GM19452 (cell line): ENCODE results near the gene KIAA1614.

ENCODE experiments used
- ATAC-seq: cut with Tn5 transposase; IDR thresholded peaks from one replicate; pipeline ENCODE4 v1.9.1; 2021; ENCODE audit not compliant: unreplicated experiment

The KIAA1614 gene

DNA sequence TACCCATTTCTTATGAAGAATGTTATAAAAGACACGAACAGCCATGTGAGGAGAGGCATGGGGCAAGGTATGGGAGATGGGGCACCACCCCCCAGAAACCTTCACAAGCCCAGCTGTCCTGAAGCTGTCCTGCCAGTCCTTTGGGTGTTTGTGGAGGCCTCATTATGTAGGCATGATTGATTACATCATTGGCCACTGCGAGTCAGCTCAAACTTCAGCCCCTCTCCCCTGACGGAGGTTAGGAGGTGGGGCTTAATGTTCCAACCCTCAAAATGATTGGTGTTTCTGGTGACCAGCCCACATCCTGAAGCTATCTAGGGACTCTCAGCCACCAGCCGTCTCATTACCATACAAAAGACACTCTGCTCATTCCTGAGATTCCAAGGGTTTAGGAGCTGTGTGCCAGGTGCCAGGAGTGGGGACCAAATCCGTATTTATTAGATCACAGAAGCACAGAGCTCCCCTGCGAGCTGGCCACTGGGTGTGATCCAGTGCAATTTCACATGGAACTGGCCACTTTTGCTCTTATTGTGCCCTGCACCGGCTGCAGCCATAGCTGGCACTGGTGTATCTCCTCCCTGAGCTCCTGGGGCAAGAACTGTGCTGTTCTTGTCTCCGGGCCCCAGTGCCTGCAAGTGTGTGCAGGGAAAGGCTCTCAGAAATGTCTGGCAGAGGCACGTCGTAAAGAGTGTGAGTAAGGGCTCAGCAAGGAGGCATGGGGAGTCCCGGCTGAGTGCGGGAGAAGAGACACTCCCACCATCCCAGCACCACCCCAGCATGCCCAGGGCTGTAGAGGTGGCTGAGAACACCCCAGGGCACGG, 10.5 kb downstream of the KIAA1614 start:
- no peak for ATAC-seq

- ATAC-seq: no peak
Measured at GRCh38 chr1:180923887-180924286, 11.2 kb downstream of the KIAA1614 start.

- ATAC-seq: no peak
Measured at GRCh38 chr1:180924939-180925338, 12.2 kb downstream of the KIAA1614 start.

- ATAC-seq: no peak
Measured at GRCh38 chr1:180925471-180926051, 12.9 kb downstream of the KIAA1614 start.

DNA sequence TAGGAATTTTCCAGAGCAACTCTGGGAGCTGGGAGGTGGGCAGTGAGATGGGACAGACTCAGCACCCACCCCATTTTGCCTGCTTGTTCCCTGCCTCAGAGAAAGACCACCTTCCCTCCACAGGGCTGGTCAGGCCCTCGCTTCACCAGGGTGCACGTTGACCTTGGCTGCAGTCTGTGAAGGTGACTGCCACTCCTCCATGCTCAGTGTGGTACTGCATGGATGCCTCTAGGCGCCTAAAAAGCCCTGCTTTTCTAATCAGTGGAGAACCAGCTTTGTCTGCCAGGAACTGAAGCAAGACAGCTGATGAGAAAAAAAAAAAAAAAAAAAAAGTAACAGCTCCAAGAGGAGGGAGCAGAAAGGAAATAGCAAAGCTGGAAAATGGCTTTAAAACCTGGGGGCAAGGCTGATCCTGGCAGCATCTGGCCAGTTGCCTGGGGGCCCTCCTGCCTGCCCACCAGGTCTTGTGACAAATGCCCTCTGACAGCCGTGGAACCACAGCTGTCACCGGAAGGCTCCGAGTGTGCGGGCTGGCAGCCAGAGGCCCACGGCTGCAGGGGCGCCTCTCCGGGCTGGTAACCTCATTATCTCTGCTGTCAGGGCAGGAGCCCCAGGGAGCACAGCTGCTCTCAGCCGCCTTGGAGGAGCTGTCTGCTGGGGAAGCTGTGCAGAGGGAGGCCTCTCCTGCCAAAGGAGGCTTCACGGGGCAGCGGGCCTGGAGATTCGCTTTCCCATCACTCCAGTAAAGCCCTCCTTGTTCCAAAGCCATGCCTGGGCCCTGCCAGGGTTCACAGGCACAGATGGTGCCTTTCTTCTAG, 13.7 kb downstream of the KIAA1614 start:
- ATAC-seq: no peak

GRCh38 chr1:180927348-180927747, 14.7 kb downstream of the KIAA1614 start:
- no peak for ATAC-seq

DNA sequence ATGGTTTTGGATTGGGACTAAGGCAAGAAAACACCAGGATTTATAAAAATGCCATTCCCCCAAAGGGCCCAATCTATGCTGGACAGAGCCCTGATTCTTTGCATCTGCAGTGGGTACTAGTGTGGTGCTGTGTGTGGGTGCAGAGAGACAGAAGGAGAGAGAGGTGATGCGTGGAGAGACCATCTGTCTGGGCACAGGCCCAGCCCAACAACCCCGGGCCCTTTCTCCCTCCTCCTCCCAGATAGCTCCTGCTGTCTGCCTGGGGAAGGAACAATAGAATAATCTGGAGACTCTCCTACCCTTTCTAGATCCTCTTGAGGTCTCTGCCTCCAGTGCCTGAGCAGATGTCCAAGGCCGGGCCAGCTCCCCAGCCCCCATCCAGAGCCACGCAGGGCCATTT, 15.1 kb downstream of the KIAA1614 start:
- ATAC-seq: no peak

DNA sequence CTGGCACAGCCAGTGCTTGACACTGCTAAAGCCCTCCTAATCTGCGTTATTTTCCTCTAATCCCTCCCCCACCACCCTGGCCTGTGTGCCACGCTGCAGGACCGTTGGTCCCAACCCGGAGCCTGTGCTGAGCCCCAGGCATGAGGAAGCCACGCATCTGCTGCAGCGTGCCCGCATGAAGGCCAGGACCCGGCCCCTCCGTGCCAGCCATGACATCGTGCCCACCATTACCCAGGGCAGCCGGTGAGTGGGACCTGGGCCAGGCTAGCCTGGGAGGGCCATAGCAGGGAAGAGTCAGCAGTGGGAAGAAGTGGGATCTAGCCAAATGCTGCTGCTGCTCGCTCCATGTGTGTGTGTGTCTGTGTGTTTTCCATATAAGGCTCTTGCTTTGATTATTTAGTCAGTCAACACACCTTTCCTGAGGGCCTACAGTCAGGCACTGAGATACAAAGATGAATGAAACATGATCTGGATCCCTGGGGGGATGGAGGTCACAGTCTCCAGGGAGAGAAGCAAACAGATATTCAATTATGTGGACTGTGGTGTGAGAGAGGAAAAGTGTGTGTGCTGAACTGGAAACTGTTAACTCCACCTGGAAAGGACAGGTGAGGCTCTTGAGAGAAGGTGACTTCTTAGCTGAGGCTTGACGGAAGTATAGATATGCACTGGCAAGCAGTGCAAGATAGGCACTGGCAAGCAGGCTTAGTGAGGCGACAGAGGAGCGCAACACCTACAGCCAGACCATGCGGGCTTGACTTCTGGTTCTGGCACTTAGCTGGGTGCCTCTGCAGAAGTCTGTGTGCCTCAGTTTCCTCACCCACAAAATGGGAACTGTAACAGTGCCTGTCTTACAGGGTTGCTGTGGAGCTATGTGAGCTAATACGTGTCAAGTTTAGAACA, 15.9 kb downstream of the KIAA1614 start:
- ATAC-seq: no peak

DNA sequence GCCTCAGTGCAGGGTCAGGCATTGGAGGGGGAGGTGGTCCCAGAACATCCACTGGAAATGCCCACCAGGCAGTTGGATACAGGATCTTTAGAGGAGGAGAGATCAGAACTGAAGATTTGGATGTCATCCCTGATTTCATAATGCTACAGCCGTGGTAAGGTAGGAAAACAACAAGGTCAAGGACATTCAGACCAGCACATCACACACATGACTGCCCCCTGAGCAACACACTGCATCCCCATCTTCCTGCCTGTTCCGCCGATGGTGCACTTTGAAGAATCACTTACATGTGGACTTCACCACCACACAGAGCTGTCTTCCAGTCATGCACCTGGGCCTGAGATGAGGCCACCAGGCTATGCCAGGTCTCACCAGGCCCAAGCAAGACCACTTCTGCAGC, 16.7 kb downstream of the KIAA1614 start:
- no peak for ATAC-seq

- no peak for ATAC-seq
Measured at GRCh38 chr1:180930687-180931086, 18.0 kb downstream of the KIAA1614 start.

- ATAC-seq: no peak
Measured at GRCh38 chr1:180931529-180931928, 18.8 kb downstream of the KIAA1614 start.

GRCh38 chr1:180932378-180932777, 19.7 kb downstream of the KIAA1614 start:
- ATAC-seq: no peak

- ATAC-seq: no peak
Measured at GRCh38 chr1:180933141-180933540, 20.4 kb downstream of the KIAA1614 start.

DNA sequence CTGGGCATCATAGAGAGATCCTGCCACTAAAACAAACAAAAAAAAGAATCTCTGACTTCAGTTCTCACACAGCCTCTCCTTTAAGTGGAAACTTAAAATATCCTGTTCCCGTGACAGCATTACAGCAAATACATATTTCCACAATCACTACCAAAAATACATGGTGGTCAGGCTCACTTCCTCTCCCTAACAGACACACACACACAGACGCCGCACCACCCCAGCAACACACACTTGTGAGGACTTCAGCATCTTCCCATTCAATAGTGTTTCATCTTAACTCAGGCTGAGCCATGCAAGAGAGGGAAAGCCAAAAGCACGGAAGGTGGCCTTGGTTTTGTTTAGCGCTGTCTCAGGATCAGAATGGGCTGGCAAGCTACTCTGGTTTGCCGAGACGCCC, 21.9 kb downstream of the KIAA1614 start:
- no peak for ATAC-seq

DNA sequence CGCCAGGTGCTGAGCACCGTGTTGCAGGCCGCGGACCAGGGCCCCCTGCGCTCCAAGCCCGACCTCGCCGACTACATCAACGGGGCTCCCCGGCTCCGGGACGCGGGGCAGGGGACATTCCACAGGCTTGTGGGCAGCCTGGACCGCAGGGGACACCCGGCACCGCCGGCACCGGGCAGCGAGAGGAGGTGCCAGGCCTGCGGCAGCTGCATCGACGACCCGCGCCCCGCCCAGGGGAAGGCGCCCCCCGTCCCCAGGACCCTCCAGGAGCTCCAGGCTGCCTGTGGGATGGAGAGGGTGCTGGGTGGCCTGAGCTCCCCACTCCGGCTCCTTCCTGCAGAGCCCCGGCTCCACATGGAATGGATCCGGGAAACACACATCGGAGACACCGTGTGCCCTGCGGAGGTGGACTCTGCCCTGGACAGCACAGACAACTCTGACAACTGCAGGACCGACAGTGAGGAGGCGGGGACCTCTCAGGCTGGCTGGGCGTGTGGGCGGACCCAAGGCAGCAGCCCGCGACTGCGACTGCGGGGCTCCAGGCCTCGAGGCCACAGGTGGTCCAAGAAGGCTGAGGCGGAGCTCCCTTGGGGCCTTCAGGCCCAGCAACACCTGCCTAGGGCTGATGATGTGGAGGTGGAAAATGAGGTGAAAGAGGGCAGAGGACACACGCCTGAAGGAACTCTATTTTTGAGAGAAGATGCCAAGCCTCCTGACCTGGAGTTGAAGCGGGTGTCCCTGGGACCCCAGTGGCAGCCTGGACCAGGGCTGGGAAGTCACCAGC, 22.8 kb downstream of the KIAA1614 start:
- ATAC-seq: no peak

DNA sequence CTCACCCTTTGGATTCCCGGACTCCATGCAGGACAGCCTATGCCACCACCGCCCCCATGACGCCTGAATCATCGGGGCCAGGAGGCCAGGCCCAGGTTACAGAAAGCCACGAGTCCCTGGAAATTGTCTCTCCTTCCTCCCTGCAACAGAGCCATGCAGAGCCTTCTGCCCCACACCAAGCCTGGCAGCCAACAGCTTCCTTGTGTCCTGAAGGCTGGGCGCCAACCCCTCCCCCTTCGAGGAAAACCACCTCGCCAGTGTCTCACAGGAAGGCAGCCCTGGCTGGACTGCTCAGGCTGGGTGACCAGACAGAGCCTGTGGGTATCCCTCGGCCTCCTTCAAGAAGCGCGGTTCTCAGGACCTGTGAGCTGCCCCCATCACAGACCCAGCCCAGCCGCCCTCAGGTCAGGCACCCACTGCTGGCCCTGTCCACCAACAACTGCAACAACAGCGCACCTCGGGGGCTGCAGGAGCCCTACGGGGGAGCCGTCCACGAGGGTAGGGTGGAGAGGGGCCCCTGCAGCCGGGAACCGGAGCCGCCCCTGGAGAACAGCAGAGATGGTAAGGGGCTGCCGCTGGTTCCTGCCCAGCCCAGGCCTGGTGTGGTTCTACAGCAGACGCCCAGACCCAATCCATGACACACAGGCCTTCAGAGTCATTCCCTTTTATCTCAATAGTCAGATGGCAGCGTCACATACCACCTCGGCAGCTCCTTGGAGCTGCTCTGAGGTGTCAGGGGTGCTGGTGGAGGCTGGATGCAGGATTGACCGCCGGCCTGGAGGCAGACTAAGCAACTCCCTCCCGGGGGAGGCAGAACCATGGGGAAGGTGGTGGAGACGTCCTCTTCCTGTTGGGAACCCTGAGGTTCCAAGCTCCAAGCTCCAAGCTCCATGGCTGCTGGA, 23.7 kb downstream of the KIAA1614 start:
- ATAC-seq: no peak

DNA sequence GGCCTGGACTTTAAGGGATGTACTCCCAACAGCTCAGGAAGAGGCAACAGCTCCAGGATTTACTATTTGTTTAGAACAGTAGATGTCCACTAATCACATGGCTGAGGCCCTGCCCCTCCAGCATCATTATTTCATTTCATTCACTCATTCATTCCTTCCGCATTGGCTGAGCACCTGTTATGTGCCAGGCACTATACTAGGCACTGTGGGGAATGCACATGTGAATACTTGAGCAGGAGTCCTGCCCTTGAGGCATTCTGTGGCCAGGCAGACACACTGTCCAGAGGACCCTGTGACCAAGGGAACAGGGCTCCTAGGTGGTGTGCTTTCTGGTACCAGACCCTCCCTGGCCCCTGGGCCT, 24.3 kb downstream of the KIAA1614 start:
- no peak for ATAC-seq

DNA sequence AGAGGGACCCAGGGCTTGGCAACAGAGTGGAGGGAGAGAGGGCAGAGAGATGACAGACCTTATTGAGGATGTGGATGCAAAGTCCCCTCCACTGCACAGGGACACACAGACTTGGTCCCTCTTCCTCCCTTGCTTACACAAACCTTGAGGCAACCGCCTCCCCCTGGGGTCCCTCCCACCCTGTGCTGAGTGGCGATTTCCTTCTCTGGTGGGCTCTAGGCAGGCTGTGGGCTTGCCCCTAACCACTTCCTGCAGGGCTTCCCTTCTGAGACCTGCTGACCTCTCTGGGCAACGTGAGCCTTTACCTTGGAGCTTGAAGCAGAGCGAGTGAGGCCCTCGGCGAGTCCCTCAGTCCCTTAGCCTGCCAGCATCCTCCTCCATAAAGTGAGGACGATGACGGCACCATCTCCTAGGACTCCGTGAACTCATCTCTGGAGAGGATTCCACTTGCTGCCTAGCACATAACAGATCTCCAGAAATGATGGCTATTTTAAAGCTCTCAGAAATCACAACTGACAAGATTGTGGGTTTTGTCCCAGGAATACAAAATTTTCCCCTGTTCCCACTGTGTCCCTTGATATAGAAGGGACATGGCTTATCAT, 25.0 kb downstream of the KIAA1614 start:
- no peak for ATAC-seq
